Nephron progenitor cell (in vitro differentiated cells): ENCODE data around the gene ZMYND19.

Experiments used
- DNase-seq: peaks from one replicate; pipeline ENCODE4 v3.0.0; 2021
- H3K27ac Mint-ChIP-seq: 2 replicates; pipeline ENCODE4 v1.8.0; 2021; ENCODE audit warnings: mild to moderate bottlenecking, moderate library complexity, mixed read lengths
- H3K27me3 Mint-ChIP-seq: 2 replicates; pipeline ENCODE4 v1.8.0; 2021; ENCODE audit warnings: mild to moderate bottlenecking, low read depth, mixed read lengths; ENCODE audit not compliant: poor library complexity
- H3K36me3 Mint-ChIP-seq: 2 replicates; pipeline ENCODE4 v1.8.0; 2021; ENCODE audit warnings: low read depth, mixed read lengths
- H3K4me1 Mint-ChIP-seq: 2 replicates; pipeline ENCODE4 v1.8.0; 2021; ENCODE audit warnings: mixed read lengths
- H3K4me3 Mint-ChIP-seq: 2 replicates; pipeline ENCODE4 v1.8.0; 2021; ENCODE audit warnings: mild to moderate bottlenecking, moderate library complexity, mixed read lengths
- H3K9me3 Mint-ChIP-seq: 2 replicates; pipeline ENCODE4 v1.8.0; 2021; ENCODE audit warnings: mild to moderate bottlenecking, moderate library complexity, mixed read lengths
- TF ChIP-seq, protein P1 (sequence below): fragments of 200-600 bp; sonication (generic); IDR thresholded peaks from 2 replicates; pipeline ENCODE4 v1.5.0; 2021; ENCODE audit warnings: antibody characterized with exemption

The ZMYND19 gene

DNA sequence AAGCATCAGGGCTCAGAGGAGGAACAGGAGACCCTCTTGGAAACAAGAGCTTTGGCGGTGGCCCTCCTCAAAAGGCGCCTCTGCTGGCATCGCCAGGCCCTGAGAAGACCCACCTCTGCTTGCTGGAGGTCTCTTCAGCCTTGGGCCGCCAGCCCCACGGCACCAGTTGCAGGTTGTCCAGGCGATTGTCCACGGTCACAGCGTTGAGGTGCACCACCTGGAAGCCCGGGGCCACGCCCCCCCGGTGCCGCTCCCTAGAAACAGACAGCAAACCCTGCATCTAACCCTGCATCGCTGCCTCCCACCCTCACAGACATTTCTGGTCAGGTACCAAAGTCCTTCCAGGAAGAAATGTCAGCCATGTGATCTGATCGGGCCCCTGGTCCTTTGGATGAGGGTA, 3.5 kb downstream of the ZMYND19 start:
- H3K4me3 Mint-ChIP-seq: no peak overlapping the region
- peaks cover 40% of the 10 kb centered on the region for H3K36me3 Mint-ChIP-seq
- H3K9me3 Mint-ChIP-seq: no peaks in the 10 kb centered on the region
- TF ChIP-seq, protein P1, sequence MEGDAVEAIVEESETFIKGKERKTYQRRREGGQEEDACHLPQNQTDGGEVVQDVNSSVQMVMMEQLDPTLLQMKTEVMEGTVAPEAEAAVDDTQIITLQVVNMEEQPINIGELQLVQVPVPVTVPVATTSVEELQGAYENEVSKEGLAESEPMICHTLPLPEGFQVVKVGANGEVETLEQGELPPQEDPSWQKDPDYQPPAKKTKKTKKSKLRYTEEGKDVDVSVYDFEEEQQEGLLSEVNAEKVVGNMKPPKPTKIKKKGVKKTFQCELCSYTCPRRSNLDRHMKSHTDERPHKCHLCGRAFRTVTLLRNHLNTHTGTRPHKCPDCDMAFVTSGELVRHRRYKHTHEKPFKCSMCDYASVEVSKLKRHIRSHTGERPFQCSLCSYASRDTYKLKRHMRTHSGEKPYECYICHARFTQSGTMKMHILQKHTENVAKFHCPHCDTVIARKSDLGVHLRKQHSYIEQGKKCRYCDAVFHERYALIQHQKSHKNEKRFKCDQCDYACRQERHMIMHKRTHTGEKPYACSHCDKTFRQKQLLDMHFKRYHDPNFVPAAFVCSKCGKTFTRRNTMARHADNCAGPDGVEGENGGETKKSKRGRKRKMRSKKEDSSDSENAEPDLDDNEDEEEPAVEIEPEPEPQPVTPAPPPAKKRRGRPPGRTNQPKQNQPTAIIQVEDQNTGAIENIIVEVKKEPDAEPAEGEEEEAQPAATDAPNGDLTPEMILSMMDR: no peak
- no peak for DNase-seq
- H3K4me1 Mint-ChIP-seq: peaks cover 23% of the 10 kb centered on the region
- no peak overlapping the region for H3K27ac Mint-ChIP-seq
- no peaks in the 10 kb centered on the region for H3K27me3 Mint-ChIP-seq

DNA sequence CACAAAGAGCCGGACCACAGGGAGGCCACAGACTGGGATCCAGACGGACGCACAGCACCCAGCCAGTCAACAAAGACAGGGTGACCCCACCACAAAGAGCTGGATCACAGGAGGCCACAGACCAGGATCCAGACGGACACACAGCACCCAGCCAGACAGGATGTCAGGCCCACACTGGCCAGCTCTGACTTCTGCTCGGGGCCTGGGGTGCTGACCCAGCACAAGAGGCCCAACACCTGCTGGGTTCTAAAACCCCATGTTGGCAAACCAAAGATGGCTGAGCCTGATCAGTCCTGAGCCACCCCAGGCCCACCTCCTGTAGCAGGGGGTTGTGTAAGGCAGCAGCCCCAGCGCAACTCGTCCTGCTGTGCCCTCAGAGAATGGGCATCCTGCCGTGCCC, 6.4 kb downstream of the ZMYND19 start:
- Mint-ChIP-seq H3K4me1 (peaks cover 12% of the 10 kb centered on the region), H3K4me3 (no peak overlapping the region), H3K27ac (no peak overlapping the region), H3K27me3 (no peaks in the 10 kb centered on the region), H3K36me3 (peaks cover 45% of the 10 kb centered on the region), H3K9me3 (no peaks in the 10 kb centered on the region)
- TF ChIP-seq, protein P1: no peak
- DNase-seq: no peak

DNA sequence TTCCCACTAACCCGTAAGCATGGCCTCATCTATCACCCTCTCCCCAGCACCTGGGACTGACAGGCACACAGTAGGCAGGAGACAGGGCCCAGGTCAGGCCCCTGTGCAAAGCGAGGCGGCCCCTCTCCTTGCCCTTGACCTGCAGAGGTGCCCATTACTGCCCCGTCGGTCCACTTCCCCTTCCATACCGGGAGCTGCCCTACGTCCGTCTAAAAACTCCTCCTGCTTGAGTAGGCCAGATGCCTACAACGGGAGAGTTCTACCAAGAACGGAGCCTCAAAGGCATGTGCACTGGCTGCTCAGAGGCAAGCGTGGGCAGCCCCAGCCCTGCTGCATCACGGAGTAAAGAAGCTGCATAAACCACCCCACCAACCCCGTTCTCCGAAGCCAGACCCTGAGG, 7.0 kb downstream of the ZMYND19 start:
- Mint-ChIP-seq H3K4me3 (no peak overlapping the region), H3K9me3 (no peaks in the 10 kb centered on the region), H3K4me1 (peaks cover 7% of the 10 kb centered on the region), H3K36me3 (peaks cover 43% of the 10 kb centered on the region), H3K27me3 (no peaks in the 10 kb centered on the region), H3K27ac (no peak overlapping the region)
- no peak for DNase-seq
- TF ChIP-seq, protein P1: no peak

DNA sequence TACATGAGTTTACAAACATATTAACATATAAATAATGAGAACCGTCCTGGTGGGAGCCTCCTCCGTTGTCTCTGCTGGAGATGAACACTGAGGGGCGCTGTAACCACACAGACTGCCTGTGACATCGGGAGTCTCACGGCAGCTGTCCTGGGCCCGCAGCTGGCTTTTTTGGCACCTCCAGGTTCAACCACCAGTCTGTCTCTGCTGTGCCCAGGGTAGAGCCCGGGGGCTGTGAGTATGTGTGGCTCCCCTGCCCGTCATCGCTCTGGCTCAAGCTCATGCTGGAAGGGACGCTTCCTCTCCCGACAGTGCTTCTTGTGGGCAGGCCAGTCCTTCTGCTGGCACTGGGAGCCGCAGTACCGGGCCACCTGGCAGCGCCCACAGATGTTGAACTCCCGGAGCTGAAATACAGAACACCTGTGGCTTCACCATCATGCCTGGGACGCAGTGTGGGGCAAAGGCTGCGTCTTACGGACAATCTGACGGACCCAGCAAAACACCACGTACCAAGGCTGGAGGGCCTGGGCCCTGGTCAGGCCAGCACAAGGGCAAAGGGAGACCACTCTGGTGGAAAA, 7.9 kb downstream of the ZMYND19 start:
- no peak overlapping the region for H3K27ac Mint-ChIP-seq
- peak; percentile 32 for DNase-seq

DNA sequence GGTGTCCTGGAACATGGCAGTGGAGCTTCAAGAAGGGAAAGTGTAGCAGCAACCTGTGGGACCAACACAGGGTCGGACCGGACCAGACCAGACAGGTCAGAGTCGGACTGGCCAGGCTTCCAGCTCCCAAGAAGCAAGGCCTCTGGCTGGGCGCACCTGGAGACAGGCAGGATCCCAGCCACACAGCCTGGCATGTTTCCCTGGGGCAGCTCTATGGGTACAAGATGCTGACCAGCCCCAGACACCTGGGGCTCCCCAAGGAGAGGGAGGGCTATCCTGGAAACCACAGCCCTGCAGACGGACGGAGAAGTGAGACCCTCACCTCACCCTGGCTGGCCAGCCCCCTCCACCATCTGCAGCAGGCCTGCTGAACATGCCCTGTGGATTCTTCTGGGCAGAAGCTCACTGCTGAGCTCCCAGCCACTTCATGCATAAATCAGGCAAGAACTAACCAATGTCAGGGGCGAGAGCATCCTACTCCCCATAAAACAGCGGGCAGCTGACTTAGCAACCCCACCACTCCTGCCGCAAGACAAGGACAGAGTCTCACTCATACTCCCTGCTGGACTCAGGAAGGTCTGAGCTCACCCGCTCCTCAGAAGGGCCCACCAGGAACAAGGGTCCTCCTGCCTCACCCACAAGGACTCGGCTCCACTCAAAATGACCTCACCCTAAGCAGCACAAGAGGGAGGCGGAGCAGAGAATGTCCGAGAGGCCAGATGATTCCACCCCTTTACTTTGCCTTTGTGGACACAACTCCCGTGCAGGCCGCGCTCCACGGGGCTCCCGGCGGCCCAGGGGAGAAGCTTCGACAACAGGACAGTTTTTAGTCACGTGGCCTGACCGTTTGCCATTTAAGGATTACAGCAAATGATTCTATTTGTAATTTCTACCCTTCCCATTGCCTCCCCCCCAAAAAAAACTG, 8.7 kb downstream of the ZMYND19 start:
- H3K27ac Mint-ChIP-seq: no peak overlapping the region
- peaks cover 29% of the 10 kb centered on the region for H3K36me3 Mint-ChIP-seq
- H3K4me1 Mint-ChIP-seq: peaks cover 13% of the 10 kb centered on the region
- DNase-seq: no peak
- H3K27me3 Mint-ChIP-seq: no peaks in the 10 kb centered on the region
- no peak overlapping the region for H3K4me3 Mint-ChIP-seq
- TF ChIP-seq, protein P1: no peak
- H3K9me3 Mint-ChIP-seq: no peaks in the 10 kb centered on the region

More for the DNA sequence above, 7.9 kb downstream of the ZMYND19 start:
- peaks cover 7% of the 10 kb centered on the region for H3K4me1 Mint-ChIP-seq
- H3K9me3 Mint-ChIP-seq: no peaks in the 10 kb centered on the region
- TF ChIP-seq, protein P1: peak; percentile 27
- peaks cover 34% of the 10 kb centered on the region for H3K36me3 Mint-ChIP-seq
- H3K27me3 Mint-ChIP-seq: no peaks in the 10 kb centered on the region
- no peak overlapping the region for H3K4me3 Mint-ChIP-seq
